WTC11 (cell line): ENCODE measurements around the gene DBH. TPM values are rescaled to one million over a fixed set of nuclear protein-coding genes. Genes with fewer than 3 reads are reported as not detected.

Source experiments
- ATAC-seq: fragments of 200-7000 bp; cut with Tn5 transposase; 2 replicates; pipeline ENCODE4 v1.10.0; 2021; ENCODE audit warnings: mild to moderate bottlenecking, moderate library complexity
- CTCF ChIA-PET: fragments of 300-600 bp; sonication (Branson Sonifier 250); formaldehyde crosslinking; loops from one replicate; lab custom pipeline; 2021; ENCODE audit warnings: antibody characterized with exemption; lab: Charles Lee
- POLR2A ChIA-PET: fragments of 350-600 bp; sonication (Branson Sonifier 250); formaldehyde crosslinking; loops from one replicate; lab custom pipeline; 2021; ENCODE audit warnings: antibody characterized with exemption; lab: Charles Lee
- DNase-seq: peaks from one replicate; pipeline ENCODE4 v3.0.0; 2021; ENCODE audit warnings: low spot score
- H3K27ac Mint-ChIP-seq: 2 replicates; pipeline ENCODE4 v1.8.0; 2021; ENCODE audit warnings: mixed read lengths
- H3K27me3 Mint-ChIP-seq: 2 replicates; pipeline ENCODE4 v1.8.0; 2021; ENCODE audit warnings: low read depth, mild to moderate bottlenecking, moderate library complexity, mixed read lengths
- H3K36me3 Mint-ChIP-seq: 2 replicates; pipeline ENCODE4 v1.8.0; 2021; ENCODE audit warnings: mixed read lengths
- H3K4me1 Mint-ChIP-seq: 2 replicates; pipeline ENCODE4 v1.8.0; 2022; ENCODE audit warnings: mixed read lengths
- H3K4me3 Mint-ChIP-seq: 2 replicates; pipeline ENCODE4 v1.8.0; 2021; ENCODE audit warnings: mild to moderate bottlenecking, moderate library complexity, mixed read lengths
- H3K9me3 Mint-ChIP-seq: 2 replicates; pipeline ENCODE4 v1.8.0; 2021; ENCODE audit warnings: mixed read lengths
- AR ChIP-seq: fragments of 250-450 bp; sonication (Bioruptor Pico); IDR thresholded peaks from 2 replicates; pipeline ENCODE4 v1.9.0; 2021; ENCODE audit warnings: mild to moderate bottlenecking
- CREB1 ChIP-seq: sonication (generic); formaldehyde crosslinking; IDR thresholded peaks from 2 replicates; pipeline ENCODE4 v1.8.0; 2023; ENCODE audit warnings: mild to moderate bottlenecking, missing genetic modification reagents
- JAZF1 ChIP-seq: fragments of 250-450 bp; sonication (Bioruptor Pico); IDR thresholded peaks from 2 replicates; pipeline ENCODE4 v1.9.0; 2021; ENCODE audit warnings: moderate library complexity, mild to moderate bottlenecking, inconsistent platforms
- KAT7 ChIP-seq: sonication (generic); formaldehyde crosslinking; IDR thresholded peaks from 2 replicates; pipeline ENCODE4 v1.8.1; 2023; ENCODE audit warnings: missing genetic modification reagents, mild to moderate bottlenecking, borderline replicate concordance
- NFYB ChIP-seq: sonication (generic); formaldehyde crosslinking; conservative IDR thresholded peaks from 2 replicates; pipeline ENCODE4 v1.8.0; 2022; ENCODE audit warnings: low read depth, missing genetic modification reagents
- NR2C2 ChIP-seq: sonication (generic); formaldehyde crosslinking; IDR thresholded peaks from 2 replicates; pipeline ENCODE4 v1.8.0; 2022; ENCODE audit warnings: mild to moderate bottlenecking, missing genetic modification reagents
- NR3C1 ChIP-seq: sonication (generic); formaldehyde crosslinking; conservative IDR thresholded peaks from 2 replicates; pipeline ENCODE4 v1.8.1; 2023; ENCODE audit warnings: low read depth, mild to moderate bottlenecking, missing genetic modification reagents
- PREB ChIP-seq: sonication (generic); formaldehyde crosslinking; IDR thresholded peaks from 2 replicates; pipeline ENCODE4 v1.8.1; 2022; ENCODE audit warnings: mild to moderate bottlenecking, missing genetic modification reagents, moderate library complexity, borderline replicate concordance
- PRRX2 ChIP-seq: fragments of 250-450 bp; sonication (Bioruptor Pico); IDR thresholded peaks from 2 replicates; pipeline ENCODE4 v1.8.0; 2021; ENCODE audit warnings: mild to moderate bottlenecking
- SOX15 ChIP-seq: fragments of 250-450 bp; sonication (Bioruptor Pico); IDR thresholded peaks from 2 replicates; pipeline ENCODE4 v1.9.0; 2021; ENCODE audit warnings: mild to moderate bottlenecking
- TP53 ChIP-seq: sonication (generic); formaldehyde crosslinking; IDR thresholded peaks from 2 replicates; pipeline ENCODE4 v1.8.1; 2023; ENCODE audit warnings: mild to moderate bottlenecking, missing genetic modification reagents
- ZBTB21 ChIP-seq: sonication (generic); formaldehyde crosslinking; IDR thresholded peaks from 2 replicates; pipeline ENCODE4 v1.8.1; 2023; ENCODE audit warnings: mild to moderate bottlenecking, missing genetic modification reagents, borderline replicate concordance
- ZMAT4 ChIP-seq: fragments of 250-450 bp; sonication (Bioruptor Pico); IDR thresholded peaks from 2 replicates; pipeline ENCODE4 v1.9.0; 2021; ENCODE audit warnings: mild to moderate bottlenecking
- ZNF423 ChIP-seq: fragments of 250-450 bp; sonication (Bioruptor Pico); IDR thresholded peaks from 2 replicates; pipeline ENCODE4 v2.1.2; 2022; ENCODE audit warnings: mild to moderate bottlenecking, moderate library complexity
- ZNF425 ChIP-seq: fragments of 250-450 bp; sonication (Bioruptor Pico); conservative IDR thresholded peaks from 2 replicates; pipeline ENCODE4 v1.9.0; 2021; ENCODE audit warnings: mild to moderate bottlenecking
- total RNA-seq: library from RNA; stranded (reverse); gene quantifications from 3 replicates; pipeline ENCODE4 v1.2.3, GENCODE V29; 2021
- TF ChIP-seq, protein P1 (sequence below): sonication (generic); formaldehyde crosslinking; IDR thresholded peaks from 2 replicates; pipeline ENCODE4 v1.8.0; 2023; ENCODE audit warnings: missing genetic modification reagents
- TF ChIP-seq, protein P2 (sequence below): sonication (generic); formaldehyde crosslinking; IDR thresholded peaks from 2 replicates; pipeline ENCODE4 v1.8.0; 2022; ENCODE audit warnings: missing genetic modification reagents
- TF ChIP-seq, protein P3 (sequence below): fragments of 250-450 bp; sonication (Bioruptor Pico); IDR thresholded peaks from 2 replicates; pipeline ENCODE4 v1.8.0; 2021; ENCODE audit warnings: mild to moderate bottlenecking
- TF ChIP-seq, protein P4 (sequence below): sonication (generic); formaldehyde crosslinking; IDR thresholded peaks from 2 replicates; pipeline ENCODE4 v1.8.1; 2022; ENCODE audit warnings: missing genetic modification reagents, borderline replicate concordance

DBH gene
- total RNA-seq, 1 experiment from 2014 or later: 0.24 TPM

DNA sequence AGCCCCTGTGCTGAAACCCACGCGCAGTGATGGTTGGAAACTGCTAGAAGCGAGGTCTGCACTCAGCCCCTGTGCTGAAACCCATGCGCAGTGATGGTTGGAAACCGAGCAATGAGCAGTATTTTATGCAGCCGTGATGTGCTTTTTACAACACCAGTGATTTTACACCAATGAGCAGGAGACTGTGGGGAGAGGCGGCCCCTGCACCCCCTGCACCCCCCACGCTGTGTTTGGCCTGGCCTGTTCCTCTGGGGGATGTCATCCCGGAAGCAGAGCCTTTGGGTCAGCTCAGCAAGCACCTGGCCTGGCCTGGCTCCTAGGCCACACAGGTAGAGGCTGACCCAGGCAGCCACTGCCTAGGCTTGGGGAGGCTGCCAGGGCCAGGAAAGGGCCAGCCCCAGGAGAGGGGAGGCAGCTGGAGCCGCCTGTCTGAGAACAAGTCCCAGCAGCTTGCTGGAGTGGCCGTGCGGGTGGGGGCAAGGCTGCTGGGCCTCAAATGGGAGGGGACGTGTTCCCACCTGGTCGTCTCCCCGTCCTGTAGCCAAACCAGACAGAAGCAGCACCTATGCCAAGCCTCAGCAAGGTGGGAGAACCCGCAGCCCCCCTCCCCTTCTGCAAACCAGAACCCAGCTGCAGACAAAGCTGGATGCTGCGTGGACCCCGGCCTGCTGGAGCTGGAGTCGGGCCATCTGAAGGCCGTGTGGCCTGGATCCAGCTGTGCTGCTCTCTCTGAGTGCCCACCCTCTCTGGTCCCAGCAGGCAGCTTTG lies 46.8 kb downstream of the DBH start:
- Mint-ChIP-seq H3K4me3 (no peak overlapping the region), H3K9me3 (no peaks in the 10 kb centered on the region), H3K27ac (no peak overlapping the region), H3K27me3 (no peaks in the 10 kb centered on the region), H3K36me3 (no peaks in the 10 kb centered on the region), H3K4me1 (peaks cover 2% of the 10 kb centered on the region; the same call in 1 of the 2 replicates)
- no peak for ATAC-seq
- ChIA-PET POLR2A (interaction anchor here (0.6 kb wide), 1 partner anchor 1625 kb away, joined by 5 read pairs; no protein-coding TSS in a partner anchor), CTCF (interaction anchor here (1.0 to 1.5 kb wide), 2 partner anchors 12 to 60 kb away, joined by 3 to 4 read pairs; no protein-coding TSS in a partner anchor)
- no peak for DNase-seq
- TF ChIP-seq ZNF423 (CRISPR knock-in tag): no peak
- TF ChIP-seq ZBTB21 (CRISPR knock-in tag): no peak
- TF ChIP-seq NFYB: no peak
- TF ChIP-seq SOX15: no peak
- no peak for TF ChIP-seq NR2C2
- TF ChIP-seq, protein P1, sequence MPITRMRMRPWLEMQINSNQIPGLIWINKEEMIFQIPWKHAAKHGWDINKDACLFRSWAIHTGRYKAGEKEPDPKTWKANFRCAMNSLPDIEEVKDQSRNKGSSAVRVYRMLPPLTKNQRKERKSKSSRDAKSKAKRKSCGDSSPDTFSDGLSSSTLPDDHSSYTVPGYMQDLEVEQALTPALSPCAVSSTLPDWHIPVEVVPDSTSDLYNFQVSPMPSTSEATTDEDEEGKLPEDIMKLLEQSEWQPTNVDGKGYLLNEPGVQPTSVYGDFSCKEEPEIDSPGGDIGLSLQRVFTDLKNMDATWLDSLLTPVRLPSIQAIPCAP (CRISPR knock-in tag): no peak
- no peak for TF ChIP-seq PRRX2
- TF ChIP-seq TP53 (CRISPR knock-in tag): no peak
- no peak for TF ChIP-seq ZNF425 (CRISPR knock-in tag)
- TF ChIP-seq AR: no peak

DNA sequence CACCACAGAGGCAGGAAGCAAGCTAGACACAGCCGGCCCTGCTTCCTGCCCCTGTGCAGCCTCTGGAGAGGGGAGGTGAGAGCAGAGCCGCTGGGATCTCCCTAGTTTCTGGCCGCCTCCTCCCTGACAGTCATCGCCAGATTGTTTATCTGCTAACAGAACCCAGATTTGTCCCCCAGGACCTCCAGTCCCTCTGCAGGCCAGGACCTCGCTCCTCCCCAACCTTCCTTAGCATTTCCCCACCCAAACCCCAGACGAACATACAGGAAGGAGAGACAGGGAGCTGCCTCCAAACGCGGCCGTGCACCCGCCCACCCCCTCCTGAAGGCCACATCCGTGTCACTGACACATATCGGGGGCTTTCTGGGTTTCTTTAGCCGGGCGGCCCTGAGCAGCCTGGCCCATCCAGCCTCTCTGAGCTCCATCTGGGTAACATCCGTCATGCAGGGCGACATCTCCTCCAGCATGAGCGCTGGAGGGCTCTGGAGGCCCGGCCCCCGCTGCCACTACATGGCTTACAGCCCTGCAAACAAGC lies 47.5 kb downstream of the DBH start:
- H3K27me3 Mint-ChIP-seq: no peaks in the 10 kb centered on the region
- ATAC-seq (no peak), DNase-seq (no peak)
- no peaks in the 10 kb centered on the region for H3K36me3 Mint-ChIP-seq
- no peak overlapping the region for H3K4me3 Mint-ChIP-seq
- no peaks in the 10 kb centered on the region for H3K9me3 Mint-ChIP-seq
- TF ChIP-seq, protein P2, sequence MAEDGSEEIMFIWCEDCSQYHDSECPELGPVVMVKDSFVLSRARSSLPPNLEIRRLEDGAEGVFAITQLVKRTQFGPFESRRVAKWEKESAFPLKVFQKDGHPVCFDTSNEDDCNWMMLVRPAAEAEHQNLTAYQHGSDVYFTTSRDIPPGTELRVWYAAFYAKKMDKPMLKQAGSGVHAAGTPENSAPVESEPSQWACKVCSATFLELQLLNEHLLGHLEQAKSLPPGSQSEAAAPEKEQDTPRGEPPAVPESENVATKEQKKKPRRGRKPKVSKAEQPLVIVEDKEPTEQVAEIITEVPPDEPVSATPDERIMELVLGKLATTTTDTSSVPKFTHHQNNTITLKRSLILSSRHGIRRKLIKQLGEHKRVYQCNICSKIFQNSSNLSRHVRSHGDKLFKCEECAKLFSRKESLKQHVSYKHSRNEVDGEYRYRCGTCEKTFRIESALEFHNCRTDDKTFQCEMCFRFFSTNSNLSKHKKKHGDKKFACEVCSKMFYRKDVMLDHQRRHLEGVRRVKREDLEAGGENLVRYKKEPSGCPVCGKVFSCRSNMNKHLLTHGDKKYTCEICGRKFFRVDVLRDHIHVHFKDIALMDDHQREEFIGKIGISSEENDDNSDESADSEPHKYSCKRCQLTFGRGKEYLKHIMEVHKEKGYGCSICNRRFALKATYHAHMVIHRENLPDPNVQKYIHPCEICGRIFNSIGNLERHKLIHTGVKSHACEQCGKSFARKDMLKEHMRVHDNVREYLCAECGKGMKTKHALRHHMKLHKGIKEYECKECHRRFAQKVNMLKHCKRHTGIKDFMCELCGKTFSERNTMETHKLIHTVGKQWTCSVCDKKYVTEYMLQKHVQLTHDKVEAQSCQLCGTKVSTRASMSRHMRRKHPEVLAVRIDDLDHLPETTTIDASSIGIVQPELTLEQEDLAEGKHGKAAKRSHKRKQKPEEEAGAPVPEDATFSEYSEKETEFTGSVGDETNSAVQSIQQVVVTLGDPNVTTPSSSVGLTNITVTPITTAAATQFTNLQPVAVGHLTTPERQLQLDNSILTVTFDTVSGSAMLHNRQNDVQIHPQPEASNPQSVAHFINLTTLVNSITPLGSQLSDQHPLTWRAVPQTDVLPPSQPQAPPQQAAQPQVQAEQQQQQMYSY (CRISPR knock-in tag): no peak
- TF ChIP-seq, protein P3, sequence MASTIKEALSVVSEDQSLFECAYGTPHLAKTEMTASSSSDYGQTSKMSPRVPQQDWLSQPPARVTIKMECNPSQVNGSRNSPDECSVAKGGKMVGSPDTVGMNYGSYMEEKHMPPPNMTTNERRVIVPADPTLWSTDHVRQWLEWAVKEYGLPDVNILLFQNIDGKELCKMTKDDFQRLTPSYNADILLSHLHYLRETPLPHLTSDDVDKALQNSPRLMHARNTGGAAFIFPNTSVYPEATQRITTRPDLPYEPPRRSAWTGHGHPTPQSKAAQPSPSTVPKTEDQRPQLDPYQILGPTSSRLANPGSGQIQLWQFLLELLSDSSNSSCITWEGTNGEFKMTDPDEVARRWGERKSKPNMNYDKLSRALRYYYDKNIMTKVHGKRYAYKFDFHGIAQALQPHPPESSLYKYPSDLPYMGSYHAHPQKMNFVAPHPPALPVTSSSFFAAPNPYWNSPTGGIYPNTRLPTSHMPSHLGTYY (CRISPR knock-in tag): no peak
- TF ChIP-seq JAZF1 (CRISPR knock-in tag) (no peak), CREB1 (CRISPR knock-in tag) (no peak), ZMAT4 (CRISPR knock-in tag) (no peak), KAT7 (CRISPR knock-in tag) (no peak), NFYB (no peak), NR3C1 (CRISPR knock-in tag) (no peak), PREB (CRISPR knock-in tag) (no peak)
- TF ChIP-seq, protein P4, sequence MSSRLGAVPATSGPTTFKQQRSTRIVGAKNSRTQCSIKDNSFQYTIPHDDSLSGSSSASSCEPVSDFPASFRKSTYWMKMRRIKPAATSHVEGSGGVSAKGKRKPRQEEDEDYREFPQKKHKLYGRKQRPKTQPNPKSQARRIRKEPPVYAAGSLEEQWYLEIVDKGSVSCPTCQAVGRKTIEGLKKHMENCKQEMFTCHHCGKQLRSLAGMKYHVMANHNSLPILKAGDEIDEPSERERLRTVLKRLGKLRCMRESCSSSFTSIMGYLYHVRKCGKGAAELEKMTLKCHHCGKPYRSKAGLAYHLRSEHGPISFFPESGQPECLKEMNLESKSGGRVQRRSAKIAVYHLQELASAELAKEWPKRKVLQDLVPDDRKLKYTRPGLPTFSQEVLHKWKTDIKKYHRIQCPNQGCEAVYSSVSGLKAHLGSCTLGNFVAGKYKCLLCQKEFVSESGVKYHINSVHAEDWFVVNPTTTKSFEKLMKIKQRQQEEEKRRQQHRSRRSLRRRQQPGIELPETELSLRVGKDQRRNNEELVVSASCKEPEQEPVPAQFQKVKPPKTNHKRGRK: no peak
- CTCF ChIA-PET: interaction anchor here (1.0 to 1.5 kb wide), 2 partner anchors 13 to 60 kb away, joined by 3 to 4 read pairs; no protein-coding TSS in a partner anchor
- peaks cover 2% of the 10 kb centered on the region; the same call in 1 of the 2 replicates for H3K4me1 Mint-ChIP-seq
- POLR2A ChIA-PET: interaction anchor here (0.6 kb wide), 1 partner anchor 1624 kb away, joined by 5 read pairs; no protein-coding TSS in a partner anchor
- H3K27ac Mint-ChIP-seq: peak overlapping the region; percentile 68
